Choroid plexus epithelial cell (primary cell): ENCODE results near the gene SLC9A3.

ENCODE experiments used
- DNase-seq: peaks from one replicate; pipeline ENCODE4 v3.0.0-alpha.2; 2010; ENCODE audit warnings: low read depth
- H3K4me3 ChIP-seq: 2 replicates; pipeline ENCODE4 v1.5.1; 2011; ENCODE audit warnings: low read depth, mild to moderate bottlenecking, control low read depth, low read length, moderate library complexity
- CTCF ChIP-seq: conservative IDR thresholded peaks from 2 replicates; pipeline ENCODE4 v1.5.1; 2011; ENCODE audit warnings: low read depth, mild to moderate bottlenecking, control low read depth, inconsistent platforms, low read length, moderate library complexity

The SLC9A3 gene

GRCh38 chr5:524973-525761 is 918 bp upstream of the SLC9A3 start:
- H3K4me3 ChIP-seq = no peak overlapping the region
- no peak for DNase-seq
- TF ChIP-seq CTCF = no peak

GRCh38 chr5:523441-524222 is 617 bp downstream of the SLC9A3 start:
- no peak overlapping the region for H3K4me3 ChIP-seq
- TF ChIP-seq CTCF = no peak
- DNase-seq = no peak

- TF ChIP-seq CTCF = no peak
- no peak for DNase-seq
- no peak overlapping the region for H3K4me3 ChIP-seq
Observed at GRCh38 chr5:522899-523440, 1.3 kb downstream of the SLC9A3 start.

- no peak overlapping the region for H3K4me3 ChIP-seq
- no peak for TF ChIP-seq CTCF
- DNase-seq = no peak
Observed at GRCh38 chr5:522116-522515, 2.1 kb downstream of the SLC9A3 start.

- no peak overlapping the region for H3K4me3 ChIP-seq
- no peak for DNase-seq
- no peak for TF ChIP-seq CTCF
Observed at GRCh38 chr5:521680-522079, 2.6 kb downstream of the SLC9A3 start.

- no peak for DNase-seq
- no peak overlapping the region for H3K4me3 ChIP-seq
- TF ChIP-seq CTCF = no peak
Observed at GRCh38 chr5:520850-521226, 3.4 kb downstream of the SLC9A3 start.
